Epidermal melanocyte (primary cell): ENCODE results near the gene PI16.

ENCODE experiments used
- DNase-seq: peaks from one replicate; pipeline ENCODE4 v3.0.0; 2011; ENCODE audit warnings: low spot score; ENCODE audit not compliant: insufficient read length

PI16 gene

DNA sequence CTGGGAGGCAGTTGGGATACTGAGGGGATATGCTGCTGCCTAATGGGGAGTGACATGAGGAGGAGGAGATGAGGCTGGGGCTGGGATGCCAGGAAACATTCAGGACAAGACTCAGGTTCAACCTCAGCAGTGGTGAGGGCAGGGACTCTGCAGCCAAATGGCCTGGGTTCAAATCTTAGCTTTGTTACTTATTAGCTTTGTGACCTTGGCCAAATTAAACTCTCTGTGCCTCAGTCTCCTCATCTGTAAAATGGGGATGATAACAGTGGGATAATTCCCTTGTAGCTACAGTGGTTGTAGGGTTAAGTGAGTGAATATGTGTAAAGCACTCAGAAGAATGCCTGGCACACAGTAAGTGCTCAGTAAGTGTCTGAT, 1.9 kb downstream of the PI16 start:
- no peak for DNase-seq

DNA sequence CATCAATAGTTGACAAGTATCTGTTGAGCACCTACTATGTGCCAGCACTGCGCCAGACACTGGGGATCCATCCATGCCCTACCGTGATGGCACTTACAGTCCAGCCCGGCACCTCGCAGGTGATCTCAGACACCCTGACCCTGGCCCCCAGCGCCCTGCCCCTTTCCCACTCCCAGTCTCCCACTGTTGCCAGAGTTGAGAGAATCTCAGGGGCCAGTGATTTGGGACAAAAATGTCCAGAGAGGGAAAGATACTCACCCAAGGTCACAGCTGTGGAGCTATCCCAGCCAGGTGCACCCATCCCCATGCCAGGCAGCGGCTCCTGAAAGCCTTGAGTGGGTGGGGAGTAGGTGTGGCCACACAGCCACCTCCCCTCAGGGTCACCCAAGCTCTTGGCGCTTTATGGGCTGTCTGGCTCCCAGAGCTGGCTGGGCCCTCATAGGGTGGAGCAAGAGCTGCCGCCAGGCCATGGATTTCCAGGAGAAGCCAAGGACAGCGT, 3.3 kb downstream of the PI16 start:
- no peak for DNase-seq

DNA sequence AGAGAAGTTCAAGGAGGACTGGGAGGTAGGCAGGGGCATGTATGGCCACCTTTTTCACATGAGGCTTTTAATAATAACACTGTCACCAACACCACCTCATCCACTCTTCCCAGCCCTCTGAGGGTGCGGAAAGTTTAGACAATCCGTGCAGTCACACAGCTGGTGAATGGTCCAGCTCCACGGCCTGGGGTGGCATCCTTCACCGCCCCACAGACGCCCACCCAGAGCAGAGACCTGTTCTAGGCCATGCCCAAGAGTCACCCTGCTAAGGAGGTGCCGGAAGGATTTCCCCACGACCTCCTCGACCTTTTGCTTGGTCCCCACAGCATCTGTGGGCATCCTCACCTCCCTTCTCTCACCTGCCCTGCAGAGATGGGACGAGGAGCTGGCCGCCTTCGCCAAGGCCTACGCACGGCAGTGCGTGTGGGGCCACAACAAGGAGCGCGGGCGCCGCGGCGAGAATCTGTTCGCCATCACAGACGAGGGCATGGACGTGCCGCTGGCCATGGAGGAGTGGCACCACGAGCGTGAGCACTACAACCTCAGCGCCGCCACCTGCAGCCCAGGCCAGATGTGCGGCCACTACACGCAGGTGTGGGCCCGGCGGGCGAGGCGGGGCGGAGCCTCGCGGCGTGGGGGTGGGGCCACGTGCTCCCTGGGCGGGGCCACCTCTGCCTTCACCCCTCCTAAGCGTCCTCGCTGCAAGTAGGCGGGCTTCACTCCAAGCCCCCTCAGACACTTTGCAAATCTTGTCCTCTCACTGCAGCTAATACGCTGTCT, 4.4 kb downstream of the PI16 start:
- no peak for DNase-seq

- no peak for DNase-seq
Measured at GRCh38 chr6:36959555-36960250, 5.2 kb downstream of the PI16 start.

DNA sequence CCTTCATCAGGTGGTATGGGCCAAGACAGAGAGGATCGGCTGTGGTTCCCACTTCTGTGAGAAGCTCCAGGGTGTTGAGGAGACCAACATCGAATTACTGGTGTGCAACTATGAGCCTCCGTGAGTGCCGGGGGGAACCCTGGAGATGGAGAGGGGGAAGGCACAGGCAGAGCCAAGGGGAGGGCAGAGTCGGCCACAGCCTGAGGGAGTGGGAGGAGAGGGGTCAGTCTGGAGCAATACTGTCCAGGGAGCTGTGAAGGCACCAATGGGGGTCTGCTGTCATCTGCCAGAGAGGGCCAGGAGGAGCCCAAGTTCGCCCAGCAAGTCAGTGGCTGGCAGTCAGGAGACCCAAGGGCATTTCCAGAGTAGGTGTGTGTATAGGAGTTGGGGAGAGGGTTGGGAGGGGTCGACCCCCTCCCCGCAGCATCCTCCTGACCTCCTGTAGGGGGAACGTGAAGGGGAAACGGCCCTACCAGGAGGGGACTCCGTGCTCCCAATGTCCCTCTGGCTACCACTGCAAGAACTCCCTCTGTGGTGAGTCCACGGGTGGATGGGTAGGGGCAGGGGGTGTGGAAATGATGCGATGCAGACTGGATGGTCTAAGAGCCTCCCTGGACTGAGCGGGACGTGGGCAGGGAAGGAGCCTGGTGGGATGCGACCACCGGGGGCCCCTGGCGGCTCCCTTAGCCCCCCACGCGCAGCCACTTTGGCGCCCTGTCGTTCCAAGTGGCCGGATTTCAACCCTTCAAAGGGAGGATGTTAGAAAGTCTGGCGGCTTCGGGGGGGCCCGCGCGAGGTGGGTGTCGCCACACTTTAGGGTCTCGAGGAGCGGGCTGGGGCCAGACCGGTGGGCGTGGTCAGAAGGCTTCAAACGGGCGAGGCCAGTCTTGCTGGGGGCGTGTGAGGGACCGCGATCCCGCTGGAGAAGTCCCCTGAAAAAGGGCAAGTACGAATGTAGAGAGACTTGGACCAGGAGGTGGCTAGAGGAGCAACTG, 7.2 kb downstream of the PI16 start:
- no peak for DNase-seq

- DNase-seq, result no peak
Measured at GRCh38 chr6:36962874-36963273, 8.3 kb downstream of the PI16 start.

DNA sequence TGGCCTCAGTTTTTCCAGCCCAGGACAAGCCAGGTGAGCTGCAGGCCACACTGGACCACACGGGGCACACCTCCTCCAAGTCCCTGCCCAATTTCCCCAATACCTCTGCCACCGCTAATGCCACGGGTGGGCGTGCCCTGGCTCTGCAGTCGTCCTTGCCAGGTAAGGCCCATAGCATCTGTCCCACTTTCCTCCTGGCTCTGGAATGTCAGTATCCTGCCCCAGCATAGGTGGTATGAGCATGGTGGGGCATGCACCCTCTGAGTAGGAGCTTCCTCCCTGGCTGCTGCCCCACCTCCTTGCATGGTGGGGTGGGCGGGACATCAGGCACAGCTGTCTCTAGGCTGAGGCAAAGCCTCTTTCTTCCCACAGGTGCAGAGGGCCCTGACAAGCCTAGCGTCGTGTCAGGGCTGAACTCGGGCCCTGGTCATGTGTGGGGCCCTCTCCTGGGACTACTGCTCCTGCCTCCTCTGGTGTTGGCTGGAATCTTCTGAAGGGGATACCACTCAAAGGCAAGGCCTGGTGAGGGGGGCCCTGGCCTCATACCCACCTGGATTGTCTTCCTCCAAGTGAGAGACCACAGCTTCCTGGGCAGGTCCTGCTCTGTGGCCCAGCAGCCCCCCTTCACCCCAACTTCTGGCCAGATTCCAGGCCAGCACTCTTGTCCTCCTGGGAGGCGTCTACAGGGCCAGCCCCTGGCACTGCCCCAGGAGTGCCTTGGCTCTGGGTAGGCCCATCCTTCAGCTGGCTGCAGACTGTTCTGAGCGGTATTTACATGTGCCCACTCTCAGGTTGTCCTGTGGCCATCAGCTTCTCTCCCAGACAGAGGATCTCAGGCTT, 9.1 kb downstream of the PI16 start:
- no peak for DNase-seq

DNA sequence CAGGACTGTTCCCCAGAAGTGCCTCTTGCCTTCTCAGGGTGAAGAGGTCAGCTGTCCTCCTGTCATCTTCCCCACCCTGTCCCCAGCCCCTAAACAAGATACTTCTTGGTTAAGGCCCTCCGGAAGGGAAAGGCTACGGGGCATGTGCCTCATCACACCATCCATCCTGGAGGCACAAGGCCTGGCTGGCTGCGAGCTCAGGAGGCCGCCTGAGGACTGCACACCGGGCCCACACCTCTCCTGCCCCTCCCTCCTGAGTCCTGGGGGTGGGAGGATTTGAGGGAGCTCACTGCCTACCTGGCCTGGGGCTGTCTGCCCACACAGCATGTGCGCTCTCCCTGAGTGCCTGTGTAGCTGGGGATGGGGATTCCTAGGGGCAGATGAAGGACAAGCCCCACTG, 9.8 kb downstream of the PI16 start:
- DNase-seq, result no peak

DNA sequence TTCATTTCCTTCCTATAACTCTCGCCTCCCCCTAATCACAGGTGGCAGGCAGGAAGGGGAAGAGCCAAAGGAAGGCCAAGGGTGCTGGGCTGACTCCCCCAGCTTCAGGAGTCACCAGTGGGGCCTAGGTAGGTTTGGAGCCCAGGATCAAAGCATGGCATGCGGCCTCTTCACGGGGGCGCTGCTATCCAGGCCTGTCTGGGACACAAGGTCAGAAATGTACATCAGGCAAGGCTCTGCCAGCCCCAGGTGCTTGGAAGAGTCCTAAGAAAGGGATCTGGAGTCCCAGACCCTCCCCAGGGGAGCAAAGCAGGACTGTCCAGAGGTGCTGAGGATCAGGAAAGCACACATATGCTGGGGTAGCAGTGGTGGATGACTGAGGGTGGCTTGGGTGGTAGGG, 10.4 kb downstream of the PI16 start:
- DNase-seq, result no peak

DNA sequence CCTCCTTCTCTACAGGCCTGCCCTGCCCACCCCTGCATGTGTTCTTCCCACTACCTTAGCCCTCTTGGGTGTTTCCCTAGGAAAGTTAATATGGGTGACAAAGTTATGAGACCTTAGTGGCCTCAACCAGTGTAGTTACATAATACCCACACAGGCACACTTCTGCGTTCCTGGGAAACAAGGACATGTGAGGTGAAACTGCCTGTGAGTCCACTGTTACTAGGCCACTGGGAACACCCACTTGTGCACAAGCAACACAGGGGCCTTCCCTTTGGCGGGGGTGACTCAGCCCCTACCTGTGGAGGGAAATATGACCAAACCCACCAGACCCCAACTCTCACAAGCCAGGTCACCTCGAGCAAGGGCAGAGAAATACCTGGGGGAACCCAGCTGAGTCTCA, 12.8 kb downstream of the PI16 start:
- no peak for DNase-seq

DNA sequence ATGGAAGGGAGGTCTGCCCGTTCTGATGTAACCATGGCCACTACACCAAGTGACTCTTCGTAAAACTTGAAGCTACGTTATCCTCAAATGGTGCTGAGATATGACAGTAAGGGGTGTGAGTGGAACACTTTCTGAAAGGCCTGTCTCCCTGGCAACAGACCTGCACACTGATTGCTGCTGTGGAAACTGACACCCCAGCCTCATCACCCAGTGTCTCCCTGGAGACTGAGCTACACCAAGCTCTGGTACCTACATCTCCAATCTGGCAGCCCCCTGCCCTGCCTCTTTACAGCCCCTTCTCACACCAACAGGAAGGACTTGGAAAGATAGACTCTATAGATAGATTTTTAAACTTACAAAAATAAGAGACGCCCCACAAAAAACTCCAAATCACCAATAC, 13.2 kb downstream of the PI16 start:
- no peak for DNase-seq

GRCh38 chr6:36968266-36968977, 13.9 kb downstream of the PI16 start:
- no peak for DNase-seq

GRCh38 chr6:36969240-36969691, 14.7 kb downstream of the PI16 start:
- no peak for DNase-seq

- no peak for DNase-seq
Measured at GRCh38 chr6:36969988-36970891, 15.7 kb downstream of the PI16 start.

GRCh38 chr6:36970892-36971842, 16.6 kb downstream of the PI16 start:
- DNase-seq, result no peak

DNA sequence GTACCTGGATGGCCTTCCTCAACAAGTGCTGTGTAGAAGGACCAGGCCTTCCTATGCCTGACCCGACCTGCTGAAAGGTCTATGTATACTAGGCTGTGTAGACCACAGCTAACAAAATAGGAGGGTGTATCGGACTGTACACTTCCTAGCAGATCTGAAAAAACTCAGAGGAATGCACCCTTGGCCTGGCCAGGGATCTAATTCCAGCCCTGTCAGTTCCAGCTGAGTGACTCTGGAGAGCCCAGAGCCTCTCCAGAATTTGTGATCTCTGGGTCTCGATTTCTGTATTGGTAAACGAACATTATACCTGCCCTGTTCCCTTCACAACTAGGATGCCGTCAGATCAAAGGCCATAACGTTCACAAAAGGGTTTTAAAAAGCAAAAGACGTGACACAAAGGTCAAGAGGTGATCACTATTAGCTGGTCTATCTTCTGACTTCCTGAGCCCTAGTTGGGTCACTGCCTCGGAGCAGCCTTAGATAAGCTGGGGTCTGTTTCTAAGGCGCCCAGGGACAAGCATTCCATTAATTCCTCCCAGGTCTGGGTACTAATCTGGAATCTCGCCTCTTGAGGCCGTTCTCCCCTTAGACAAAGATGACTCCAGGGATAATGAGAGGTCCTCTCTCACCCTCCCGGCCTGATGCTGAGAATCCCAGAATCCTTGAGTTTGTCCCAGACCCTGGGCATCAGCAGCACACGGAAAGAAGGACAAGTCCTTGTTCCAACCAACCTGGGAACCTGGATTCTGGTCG, 17.6 kb downstream of the PI16 start:
- no peak for DNase-seq

- DNase-seq, result no peak
Measured at GRCh38 chr6:36973190-36973589, 18.7 kb downstream of the PI16 start.
